Urinary bladder (tissue), 4 donors: ENCODE data around the gene EPHB2. TPM values are rescaled to one million over a fixed set of nuclear protein-coding genes. Genes with fewer than 3 reads are reported as not detected.
"Not testable (repeated sequence)": the region's sequence is repeated elsewhere in the genome, so short reads cannot be mapped to it uniquely, and the experiment has no call there.

ENCODE experiments used
- DNase-seq: peaks from one replicate; pipeline ENCODE4 v3.0.0-alpha.2; 2015; ENCODE audit errors: extremely low spot score
- H3K27ac ChIP-seq: one replicate; pipeline ENCODE4 v1.5.1; 2013; ENCODE audit warnings: low read depth, mild to moderate bottlenecking, moderate library complexity
- H3K36me3 ChIP-seq: one replicate; pipeline ENCODE4 v1.6.1; 2013; ENCODE audit warnings: mild to moderate bottlenecking, moderate library complexity; ENCODE audit not compliant: insufficient read depth
- H3K4me1 ChIP-seq: one replicate; pipeline ENCODE4 v1.6.1; 2013; ENCODE audit warnings: mild to moderate bottlenecking, moderate library complexity; ENCODE audit not compliant: insufficient read depth
- H3K4me3 ChIP-seq: one replicate; pipeline ENCODE4 v1.5.1; 2013; ENCODE audit warnings: low read depth, low read length
- WGBS: extraction: QIAGEN DNeasy Blood & Tissue Kit; methylation state at CpG from one replicate; pipeline ENCODE4 v1.1.7; 2013; 5-methylcytosine and 5-hydroxymethylcytosine counted together
- polyA plus RNA-seq: library from polyadenylated mRNA; stranded (reverse); fragments of 200-250 nt; gene quantifications from one replicate; pipeline ENCODE4 v1.2.3, GENCODE V29; 2013
- total RNA-seq: library from RNA; depleted of rRNA; stranded (reverse); fragments of >200 nt; gene quantifications from one replicate; pipeline ENCODE4 v1.2.3, GENCODE V29; 2014
- donor health status: healthy with polysubstance abuse.
- donor health status: healthy.

EPHB2 gene
- total and polyA plus RNA-seq, 2 donors: 2.6 to 16.2 TPM

GRCh38 chr1:22702296-22703085 is 8.1 kb upstream of the EPHB2 start:
- no peak for DNase-seq
- 54% methylated on average over 12 of the region's 12 CpGs for WGBS
- H3K36me3 ChIP-seq: no peaks in the 10 kb centered on the region

GRCh38 chr1:22704440-22705067 is 6.1 kb upstream of the EPHB2 start:
- DNase-seq: no peak
- Histone ChIP-seq H3K4me1 (no peaks in the 10 kb centered on the region), H3K27ac (no peak overlapping the region), H3K36me3 (no peaks in the 10 kb centered on the region), H3K4me3 (no peak overlapping the region)
- WGBS: 76% methylated on average over 2 of the region's 2 CpGs

More at GRCh38 chr1:22702296-22703085, 8.1 kb upstream of the EPHB2 start:
- no peak overlapping the region for H3K27ac ChIP-seq
- no peaks in the 10 kb centered on the region for H3K4me1 ChIP-seq
- H3K4me3 ChIP-seq: no peak overlapping the region

- Histone ChIP-seq H3K4me1 (no peaks in the 10 kb centered on the region), H3K4me3 (no peak overlapping the region), H3K27ac (no peak overlapping the region), H3K36me3 (no peaks in the 10 kb centered on the region)
- no peak for DNase-seq
Measured at GRCh38 chr1:22705586-22705985, 5.1 kb upstream of the EPHB2 start.

- H3K27ac ChIP-seq, DNase-seq, H3K4me3 ChIP-seq, H3K36me3 ChIP-seq, H3K4me1 ChIP-seq: not testable (repeated sequence)
- WGBS: 91% methylated on average over 4 of the region's 4 CpGs
Measured at GRCh38 chr1:22706100-22706499, 4.5 kb upstream of the EPHB2 start.

- no peaks in the 10 kb centered on the region for H3K36me3 ChIP-seq
- no peak overlapping the region for H3K4me3 ChIP-seq
- peaks cover 1% of the 10 kb centered on the region for H3K4me1 ChIP-seq
- H3K27ac ChIP-seq: no peak overlapping the region
- DNase-seq: no peak
Measured at GRCh38 chr1:22708777-22709176, 1.9 kb upstream of the EPHB2 start.

GRCh38 chr1:22709227-22709626 is 1.4 kb upstream of the EPHB2 start:
- DNase-seq: no peak
- no peak overlapping the region for H3K4me3 ChIP-seq
- peaks cover 1% of the 10 kb centered on the region for H3K4me1 ChIP-seq
- H3K27ac ChIP-seq: no peak overlapping the region
- H3K36me3 ChIP-seq: no peaks in the 10 kb centered on the region
- 89% methylated on average over 3 of the region's 3 CpGs for WGBS

- no peak for DNase-seq
- peaks cover 1% of the 10 kb centered on the region for H3K4me1 ChIP-seq
- 5% methylated on average over 50 of the region's 50 CpGs for WGBS
- H3K36me3 ChIP-seq: no peaks in the 10 kb centered on the region
- peak overlapping the region; percentile 74 for H3K4me3 ChIP-seq
- H3K27ac ChIP-seq: no peak overlapping the region
Measured at GRCh38 chr1:22709891-22710700, 543 bp upstream of the EPHB2 start.

- peak overlapping the region; percentile 74 for H3K4me3 ChIP-seq
- no peak for DNase-seq
- H3K27ac ChIP-seq: no peak overlapping the region
- WGBS: under 1% methylated on average over 59 of the region's 60 CpGs
- H3K4me1 ChIP-seq: peaks cover 1% of the 10 kb centered on the region
- no peaks in the 10 kb centered on the region for H3K36me3 ChIP-seq
Measured at GRCh38 chr1:22711071-22711470, 432 bp downstream of the EPHB2 start.

GRCh38 chr1:22711591-22712501 is 1.2 kb downstream of the EPHB2 start:
- H3K27ac ChIP-seq: no peak overlapping the region
- DNase-seq: no peak
- 19% methylated on average over 53 of the region's 53 CpGs for WGBS
- no peaks in the 10 kb centered on the region for H3K36me3 ChIP-seq
- peak overlapping the region; percentile 74 for H3K4me3 ChIP-seq
- peaks cover 1% of the 10 kb centered on the region for H3K4me1 ChIP-seq

GRCh38 chr1:22712502-22713271 is 2.0 kb downstream of the EPHB2 start:
- WGBS: 70% methylated on average over 19 of the region's 19 CpGs
- Histone ChIP-seq H3K4me1 (peaks cover 1% of the 10 kb centered on the region), H3K4me3 (no peak overlapping the region), H3K36me3 (no peaks in the 10 kb centered on the region), H3K27ac (no peak overlapping the region)
- DNase-seq: no peak

GRCh38 chr1:22714455-22714854 is 3.8 kb downstream of the EPHB2 start:
- Histone ChIP-seq H3K36me3 (no peaks in the 10 kb centered on the region), H3K4me3 (no peak overlapping the region), H3K4me1 (peaks cover 1% of the 10 kb centered on the region), H3K27ac (no peak overlapping the region)
- 92% methylated on average over 3 of the region's 3 CpGs for WGBS
- DNase-seq: no peak

GRCh38 chr1:22717037-22717760 is 6.6 kb downstream of the EPHB2 start:
- no peak overlapping the region for H3K4me3 ChIP-seq
- H3K36me3 ChIP-seq: no peaks in the 10 kb centered on the region
- WGBS: 83% methylated on average over 11 of the region's 11 CpGs

More at GRCh38 chr1:22717037-22717760, 6.6 kb downstream of the EPHB2 start:
- H3K4me1 ChIP-seq: no peaks in the 10 kb centered on the region
- no peak for DNase-seq
- H3K27ac ChIP-seq: no peak overlapping the region
